PFSK-1 (cell line): ENCODE data around the gene DPF3.

Source experiments
- POLR2AphosphoS5 ChIP-seq: IDR thresholded peaks from 2 replicates; pipeline ENCODE4 v1.6.1; 2012; ENCODE audit warnings: low read depth, mild to moderate bottlenecking, control low read depth, low read length, moderate library complexity
- SIN3A ChIP-seq: IDR thresholded peaks from 2 replicates; pipeline ENCODE4 v1.6.1; 2012; ENCODE audit warnings: mild to moderate bottlenecking, low read length, moderate library complexity, borderline replicate concordance; ENCODE audit not compliant: insufficient read depth

DNA sequence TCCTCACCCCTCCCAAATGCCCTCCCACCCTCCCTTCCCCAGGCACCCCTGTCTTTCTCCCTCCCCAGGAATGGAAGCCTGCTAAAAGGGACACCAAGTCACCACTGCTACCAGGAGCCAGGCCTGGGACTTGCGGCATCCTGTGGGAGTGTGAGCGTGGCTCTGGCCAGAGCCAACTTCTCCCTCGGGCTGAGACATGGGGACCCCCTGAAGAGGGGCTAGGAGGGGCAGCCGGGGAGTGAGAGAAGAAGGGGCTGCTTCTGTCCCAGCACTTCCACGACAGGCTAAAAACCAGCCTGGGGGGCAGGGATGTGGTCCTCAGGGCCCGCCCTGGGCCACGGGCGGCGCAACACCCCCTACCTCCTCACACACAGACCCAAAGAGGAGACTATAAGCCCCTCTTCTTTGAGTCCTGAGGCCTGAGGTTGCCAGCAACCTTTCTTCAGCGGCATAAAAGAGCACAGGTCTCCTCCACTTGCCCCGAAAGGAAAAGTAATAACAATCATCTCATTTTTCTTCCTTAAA is 278.9 kb downstream of the DPF3 start:
- TF ChIP-seq POLR2AphosphoS5 = no peak
- no peak for TF ChIP-seq SIN3A
